GM18909 (cell line): ENCODE data around the gene LAMTOR4.

Experiments used
- ATAC-seq: cut with Tn5 transposase; IDR thresholded peaks from one replicate; pipeline ENCODE4 v1.9.1; 2021; ENCODE audit warnings: mild to moderate bottlenecking; ENCODE audit not compliant: unreplicated experiment, poor library complexity

Gene LAMTOR4

DNA sequence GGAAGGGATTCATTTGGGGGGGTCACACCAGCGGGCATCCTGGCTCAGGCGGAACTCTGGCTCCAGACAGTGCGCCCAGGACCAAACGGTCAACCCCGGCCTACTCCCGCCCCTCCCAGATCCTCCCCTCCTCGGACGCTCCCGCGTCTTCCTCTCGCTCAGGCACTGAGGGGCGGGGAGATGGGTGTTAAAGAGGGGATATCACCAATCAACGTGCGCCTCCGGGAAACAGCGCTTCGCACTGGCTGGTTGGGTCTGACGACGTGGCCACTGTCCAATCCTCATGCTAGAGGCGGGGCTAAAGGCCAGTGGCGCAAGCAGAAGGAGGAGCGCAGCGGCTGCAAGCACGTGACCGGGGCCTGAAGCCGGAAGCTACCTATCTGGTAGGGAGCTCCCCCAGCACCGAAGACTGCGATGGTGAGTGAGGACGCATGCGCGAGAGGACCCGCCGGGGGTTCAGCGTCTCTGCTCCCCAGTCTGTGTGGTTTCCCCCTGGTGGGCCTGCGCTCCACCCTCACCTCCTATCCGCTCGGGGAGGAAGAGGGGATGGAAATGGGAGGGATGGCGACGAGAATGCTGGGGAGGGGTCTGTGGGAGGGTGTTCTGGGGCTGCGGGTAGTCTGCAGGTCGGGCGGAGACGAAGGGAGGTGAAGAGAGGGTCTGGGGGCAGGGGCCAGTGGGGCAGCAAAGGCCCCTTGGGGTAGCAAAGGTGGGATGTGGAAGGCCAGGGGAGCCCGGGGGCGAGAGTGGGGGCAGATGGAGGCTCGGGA lies at the start of gene LAMTOR4:
LAMTOR4 (plus strand) TSS at position 360 of the 770 bp plus-strand sequence; CDS start at position 415, 55 bp downstream.
- peak; percentile 99 for ATAC-seq

DNA sequence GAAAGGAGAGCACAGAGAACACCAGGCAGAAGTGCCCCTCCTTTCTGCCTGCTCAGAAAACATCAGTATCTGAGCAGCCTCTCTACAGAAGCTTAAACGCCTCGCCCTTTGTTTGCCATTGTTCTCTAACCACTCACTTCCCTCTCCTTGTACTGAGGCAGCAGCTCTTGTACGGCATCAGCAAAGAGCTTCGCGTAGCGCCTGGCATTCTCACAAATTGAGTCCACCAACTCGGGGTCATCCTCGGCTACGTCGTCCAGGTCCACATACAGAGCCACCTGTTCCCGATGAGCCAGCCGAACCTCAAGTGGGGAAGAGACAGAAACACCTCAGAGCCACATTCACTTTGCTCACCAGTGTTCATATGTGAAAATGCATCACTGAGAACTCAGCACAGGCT lies 49.3 kb upstream of the LAMTOR4 start:
- ATAC-seq = no peak

DNA sequence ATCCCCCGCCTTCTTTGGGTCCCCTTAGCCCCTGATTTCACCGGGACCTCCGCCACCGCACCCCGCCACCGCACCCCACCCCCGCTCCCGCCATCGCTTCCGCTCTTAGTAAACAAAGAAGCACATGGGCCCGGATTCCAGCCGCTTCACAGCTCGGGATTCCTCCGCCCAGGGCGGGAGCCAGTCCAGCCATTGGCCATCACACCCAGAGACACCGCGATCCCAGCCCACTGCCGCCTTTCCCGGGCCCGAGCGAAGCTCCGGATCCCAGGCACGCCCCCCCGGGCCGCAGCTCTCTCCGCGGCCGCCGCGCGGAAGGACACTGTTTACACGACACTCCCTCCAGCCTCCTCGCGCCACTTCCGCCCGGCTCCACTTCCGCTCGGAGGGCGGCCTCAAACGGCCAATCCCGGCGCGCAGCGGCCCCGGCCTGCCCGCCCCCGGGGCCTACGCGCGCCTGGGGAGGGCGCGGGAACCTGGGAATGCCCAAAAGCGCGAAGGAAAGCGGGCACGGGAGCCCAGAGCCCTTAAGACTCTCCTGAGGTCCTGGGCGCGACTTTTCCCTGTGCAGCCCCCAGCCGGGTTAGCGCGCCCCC lies 48.2 kb upstream of the LAMTOR4 start:
- peak; percentile 68 for ATAC-seq

- ATAC-seq = peak; percentile 85
Measured at GRCh38 chr7:100101016-100101862, 47.5 kb upstream of the LAMTOR4 start, which contains the start of the genes AP4M1 and MCM7. TSS of gene AP4M1 (plus strand) at chr7:100101643. CDS start at chr7:100101715, 72 bp downstream. TSS of gene MCM7 (minus strand) at chr7:100101397. CDS start at chr7:100101294, 103 bp downstream.

GRCh38 chr7:100102950-100103840 lies 45.5 kb upstream of the LAMTOR4 start:
- no peak for ATAC-seq

DNA sequence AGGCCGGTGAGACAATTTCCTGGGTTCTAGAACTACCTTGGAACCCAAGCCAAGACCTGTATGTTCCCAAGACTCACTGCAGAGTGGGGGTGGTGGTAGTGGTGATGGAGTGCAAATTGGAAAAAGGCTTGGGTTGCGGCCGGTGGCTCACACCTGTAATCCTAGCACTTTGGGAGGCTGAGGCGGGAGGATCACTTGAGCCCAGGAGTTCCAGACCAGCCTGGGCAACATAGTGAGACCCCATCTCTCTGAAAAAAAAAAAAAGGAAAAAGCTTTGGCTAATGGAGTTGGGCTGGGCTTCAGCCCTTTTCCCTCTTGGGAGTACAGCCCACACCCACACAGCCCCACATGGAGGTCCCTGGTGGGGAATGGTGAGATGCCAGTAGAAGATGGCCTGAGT lies 43.2 kb upstream of the LAMTOR4 start:
- ATAC-seq = no peak

DNA sequence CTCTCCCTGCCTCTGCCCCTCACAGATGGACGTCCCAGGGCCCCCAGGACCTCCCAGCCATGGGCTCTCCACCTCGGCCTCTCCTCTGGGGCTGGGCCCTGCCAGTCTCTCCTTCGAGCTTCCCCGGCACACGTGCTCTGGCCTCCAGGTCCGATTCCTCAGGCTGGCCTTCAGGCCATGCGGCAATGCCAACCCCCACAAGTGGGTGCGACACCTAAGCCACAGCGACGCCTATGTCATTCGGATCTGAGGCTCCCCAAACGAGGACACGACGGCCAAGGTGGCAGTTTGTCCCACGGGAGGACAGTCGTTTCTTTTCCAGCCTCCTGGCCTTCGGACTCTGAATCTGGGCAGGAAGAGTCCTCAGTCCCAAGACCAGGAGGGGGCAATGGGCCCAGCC lies 42.1 kb upstream of the LAMTOR4 start:
- no peak for ATAC-seq

DNA sequence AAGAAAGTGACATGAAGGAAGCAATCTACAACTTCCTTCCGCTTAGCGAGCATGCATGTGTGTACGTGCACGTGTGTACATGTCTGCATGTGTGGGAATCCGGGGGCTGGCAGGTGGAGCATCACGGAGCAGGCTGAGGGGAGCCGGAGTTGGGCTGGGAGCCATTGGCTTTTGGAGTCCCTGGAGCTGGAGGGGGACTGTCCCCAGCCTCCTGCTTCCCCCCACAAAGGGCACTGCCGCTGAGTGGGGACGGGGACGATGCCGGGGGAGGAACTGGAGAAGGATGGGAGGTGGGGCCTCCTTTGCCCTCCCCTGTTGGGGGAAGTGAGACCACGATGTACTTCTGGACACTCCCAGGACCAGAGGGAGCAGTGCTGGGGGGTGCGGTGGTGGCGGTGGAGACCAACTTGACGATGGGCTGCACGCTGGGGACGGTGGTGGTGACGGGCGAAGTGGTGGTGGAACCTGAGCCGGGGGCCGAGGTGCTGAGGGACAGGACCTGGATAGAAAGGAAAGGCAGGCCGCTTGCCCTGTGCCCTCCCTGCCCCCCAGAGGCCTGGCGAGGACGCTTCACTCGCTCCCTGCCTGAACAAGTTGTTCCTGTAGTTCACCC lies 41.5 kb upstream of the LAMTOR4 start:
- no peak for ATAC-seq

- ATAC-seq = no peak
Measured at GRCh38 chr7:100107890-100108289, 40.8 kb upstream of the LAMTOR4 start.

GRCh38 chr7:100109521-100110163 lies 39.1 kb upstream of the LAMTOR4 start:
- ATAC-seq = no peak

DNA sequence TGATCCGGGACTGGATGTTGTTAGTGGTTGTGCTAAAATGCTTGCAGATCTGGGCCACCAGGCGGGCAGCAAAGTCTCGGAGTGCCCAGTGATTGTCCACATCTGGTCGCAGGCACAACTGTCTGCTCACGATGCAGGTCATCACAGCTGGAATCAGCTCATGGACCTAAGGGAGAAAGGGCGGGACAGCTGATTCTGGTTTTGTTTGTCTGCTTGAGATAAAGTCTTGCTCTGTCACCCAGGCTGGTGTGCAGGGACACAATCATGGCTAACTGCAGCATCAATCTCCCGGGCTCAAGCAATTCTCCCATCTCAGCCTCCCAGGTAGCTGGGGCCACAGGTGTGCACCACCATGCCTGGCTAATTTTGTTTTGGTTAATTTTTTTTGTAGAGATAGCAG lies 37.6 kb upstream of the LAMTOR4 start:
- no peak for ATAC-seq

GRCh38 chr7:100111914-100112313 lies 36.8 kb upstream of the LAMTOR4 start:
- no peak for ATAC-seq

DNA sequence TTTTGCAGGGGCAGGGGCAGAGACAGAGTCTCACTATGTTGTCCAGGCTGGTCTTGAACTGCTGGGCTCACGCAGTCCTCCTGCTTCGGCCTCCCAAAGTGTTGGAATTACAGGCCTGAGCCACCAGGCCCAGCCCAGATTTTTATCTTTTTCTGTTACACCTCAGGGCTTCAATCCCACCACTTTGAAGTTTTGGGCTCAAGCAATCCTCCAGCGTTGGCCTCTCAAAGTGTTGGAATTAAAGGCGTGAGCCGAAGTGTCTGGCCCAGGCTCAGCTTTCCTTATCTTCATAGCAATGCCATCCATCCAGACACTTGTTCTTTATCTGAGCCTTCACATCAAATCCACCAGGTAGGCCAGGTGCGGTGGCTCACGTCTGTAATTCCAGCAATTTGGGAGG lies 33.7 kb upstream of the LAMTOR4 start:
- no peak for ATAC-seq

GRCh38 chr7:100118388-100119071 lies 30.2 kb upstream of the LAMTOR4 start:
- ATAC-seq = no peak

DNA sequence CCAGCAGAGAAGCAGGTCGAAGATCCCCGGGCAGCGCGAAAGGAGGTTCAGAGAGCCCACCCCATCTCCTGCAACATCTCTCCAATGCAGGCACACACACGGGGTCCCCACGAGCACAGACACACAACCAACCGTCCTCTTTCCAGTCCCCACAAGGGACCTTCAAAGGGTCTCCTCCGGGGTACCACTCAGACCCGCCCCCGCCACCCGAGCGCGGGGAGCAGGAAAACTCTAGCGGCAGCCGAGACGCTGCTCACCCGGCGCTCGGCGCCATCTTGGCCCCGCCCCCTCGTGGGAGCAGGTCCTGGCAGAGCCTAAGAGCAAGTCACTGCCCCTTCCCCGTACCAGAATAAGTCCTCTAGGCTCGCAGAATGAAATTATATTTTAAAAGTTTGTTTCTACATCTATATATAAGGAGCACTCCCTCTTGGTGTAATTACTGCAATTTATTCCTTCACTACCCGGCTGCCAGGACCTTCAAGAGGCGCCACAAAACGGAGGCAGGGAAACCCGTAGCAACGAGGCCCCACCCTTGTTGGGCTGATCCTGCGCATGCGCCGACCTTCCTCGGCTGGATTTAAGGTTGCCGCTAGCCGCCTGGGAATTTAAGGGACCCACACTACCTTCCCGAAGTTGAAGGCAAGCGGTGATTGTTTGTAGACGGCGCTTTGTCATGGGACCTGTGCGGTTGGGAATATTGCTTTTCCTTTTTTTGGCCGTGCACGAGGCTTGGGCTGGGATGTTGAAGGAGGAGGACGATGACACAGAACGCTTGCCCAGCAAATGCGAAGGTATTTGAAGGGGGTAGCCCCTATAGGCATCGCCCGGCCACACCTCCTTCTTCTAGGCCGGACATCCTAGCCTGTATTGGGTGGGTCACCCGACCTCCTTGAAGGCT lies 29.4 kb upstream of the LAMTOR4 start, which contains the start of the genes CNPY4 and TAF6:
CNPY4 (plus strand) TSS at position 563 of the 898 bp plus-strand sequence; CDS start at position 674, 111 bp downstream.
TAF6 (minus strand) TSS at position 287 of the 898 bp plus-strand sequence. CDS start 5,149 bp downstream, outside the sequence.
- ATAC-seq = peak; percentile 76

GRCh38 chr7:100119970-100120732 lies 28.6 kb upstream of the LAMTOR4 start:
- peak; percentile 25 for ATAC-seq

DNA sequence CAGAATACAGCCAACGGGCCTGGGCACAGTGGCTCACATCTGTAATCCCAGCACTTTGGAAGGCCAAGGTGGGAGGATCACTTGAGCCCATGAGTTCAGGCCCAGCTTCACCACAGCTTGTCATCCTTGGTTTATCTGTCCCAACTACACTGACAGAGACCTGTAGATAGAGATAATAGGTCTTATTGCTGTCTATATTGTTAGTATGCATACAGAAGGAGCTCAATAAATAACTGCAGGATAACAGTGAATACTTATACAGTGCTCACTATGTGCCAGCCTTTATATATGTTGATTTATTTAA lies 28.0 kb upstream of the LAMTOR4 start:
- no peak for ATAC-seq
